A549 (cell line): ENCODE data around the gene SLC8A1. TPM values are rescaled to one million over a fixed set of nuclear protein-coding genes. Genes with fewer than 3 reads are reported as not detected.
"Not testable (repeated sequence)": the region's sequence is repeated elsewhere in the genome, so short reads cannot be mapped to it uniquely, and the experiment has no call there.

ENCODE experiments used
- ATAC-seq, 2 experiments: fragments of 200-7000 bp in 1 of 2; fragments of >200 bp in 1 of 2; cut with Nextera tagmentation in 1 of 2; cut with Tn5 transposase in 1 of 2; 3 replicates each; pipeline versions ENCODE4 v1.8.0 to v1.9.1; 2018 to 2020; ENCODE audit warnings: mild to moderate bottlenecking in 1 of 2, moderate library complexity in 1 of 2
- CTCF ChIA-PET: fragments of 300-600 bp; sonication (Branson Sonifier 250); formaldehyde crosslinking; extraction: SDS; loops from one replicate; lab custom pipeline; 2021; ENCODE audit warnings: antibody characterized with exemption, inconsistent platforms; lab: Yijun Ruan, JAX
- POLR2A ChIA-PET: fragments of 350-600 bp; formaldehyde crosslinking; extraction: SDS; loops from one replicate; lab custom pipeline; 2021; ENCODE audit warnings: antibody characterized with exemption, inconsistent platforms; lab: Yijun Ruan, JAX
- DNase-seq, 2 experiments: peaks; one replicate each; pipeline versions ENCODE4 v3.0.0 to v3.0.0-alpha.2; 2011 to 2016; ENCODE audit warnings: low read depth in 1 of 2, low spot score in 1 of 2
- FAIRE-seq: peaks from 2 replicates; lab custom pipeline; 2011; peaks lifted over from hg19 to GRCh38; lab: Jason Lieb, UNC
- H3K27ac ChIP-seq, 2 experiments: fragments of >200 bp; sonication (Bioruptor Twin); formaldehyde crosslinking; 3 replicates each; pipeline ENCODE4 v1.5.1; 2016 to 2017
- H3K4me1 ChIP-seq: fragments of >200 bp; sonication (Bioruptor Twin); formaldehyde crosslinking; 3 replicates; pipeline ENCODE4 v1.6.1; 2016
- H3K4me2 ChIP-seq: fragments of >200 bp; sonication (Bioruptor Twin); formaldehyde crosslinking; 3 replicates; pipeline ENCODE4 v1.6.1; 2016
- H3K4me3 ChIP-seq: fragments of >200 bp; sonication (Bioruptor Twin); formaldehyde crosslinking; 3 replicates; pipeline ENCODE4 v1.5.1; 2016
- H3K9me3 ChIP-seq: fragments of >200 bp; sonication (Bioruptor Twin); formaldehyde crosslinking; 3 replicates; pipeline ENCODE4 v1.6.1; 2016
- BHLHE40 ChIP-seq: IDR thresholded peaks from 2 replicates; pipeline ENCODE4 v1.6.1; 2012; ENCODE audit warnings: low read depth, low read length, inconsistent platforms
- CEBPB ChIP-seq, 2 experiments: fragments of >200 bp in 1 of 2; sonication (Bioruptor Twin) in 1 of 2; formaldehyde crosslinking in 1 of 2; IDR thresholded peaks; 2 replicates each; pipeline ENCODE4 v1.6.1; 2012 to 2016
- CHD4 ChIP-seq: fragments of 200-600 bp; sonication (generic); IDR thresholded peaks from 2 replicates; pipeline ENCODE4 v1.6.1; 2016; ENCODE audit warnings: antibody characterized with exemption, mild to moderate bottlenecking, borderline replicate concordance
- EHF ChIP-seq: fragments of 250-450 bp; sonication (Bioruptor Pico); IDR thresholded peaks from 2 replicates; pipeline ENCODE4 v1.5.0; 2020; ENCODE audit warnings: mild to moderate bottlenecking
- EP300 ChIP-seq, 2 experiments: fragments of >200 bp; sonication (Bioruptor Twin); formaldehyde crosslinking; IDR thresholded peaks; 2 replicates in 1 of 2; 3 replicates in 1 of 2; pipeline ENCODE4 v1.6.1; 2016 to 2017
- FOSL2 ChIP-seq, 2 experiments: fragments of 450-650 bp in 1 of 2; fragments of >200 bp in 1 of 2; sonication (Bioruptor Twin) in 1 of 2; formaldehyde crosslinking; IDR thresholded peaks; 2 replicates each; pipeline versions ENCODE4 v1.5.0 to v1.6.1; 2016 to 2020; ENCODE audit warnings: mild to moderate bottlenecking in 1 of 2, moderate library complexity in 1 of 2
- HEYL ChIP-seq: fragments of 250-450 bp; sonication (Bioruptor Pico); IDR thresholded peaks from 2 replicates; pipeline ENCODE4 v1.8.0; 2021; ENCODE audit warnings: mild to moderate bottlenecking, moderate library complexity
- HOXB5 ChIP-seq: fragments of 250-450 bp; sonication (Bioruptor Pico); IDR thresholded peaks from 2 replicates; pipeline ENCODE4 v1.5.0; 2020; ENCODE audit warnings: mild to moderate bottlenecking, moderate library complexity
- KDM1A ChIP-seq: fragments of 200-600 bp; sonication (generic); IDR thresholded peaks from 2 replicates; pipeline ENCODE4 v1.6.1; 2016; ENCODE audit warnings: low read depth, mild to moderate bottlenecking
- KDM5A ChIP-seq: fragments of 200-600 bp; sonication (generic); IDR thresholded peaks from 2 replicates; pipeline ENCODE4 v1.6.1; 2016; ENCODE audit warnings: antibody characterized with exemption, mild to moderate bottlenecking
- NR3C1 ChIP-seq: fragments of >200 bp; sonication (Bioruptor Twin); formaldehyde crosslinking; IDR thresholded peaks from 3 replicates; pipeline ENCODE4 v1.6.1; 2017
- PHF8 ChIP-seq: fragments of 200-600 bp; sonication (generic); IDR thresholded peaks from 2 replicates; pipeline ENCODE4 v1.6.1; 2016; ENCODE audit warnings: low read depth, mild to moderate bottlenecking, antibody characterized with exemption, moderate library complexity, borderline replicate concordance
- ZSCAN20 ChIP-seq: fragments of 250-450 bp; sonication (Bioruptor Pico); IDR thresholded peaks from 2 replicates; pipeline ENCODE4 v1.8.0; 2022; ENCODE audit warnings: mild to moderate bottlenecking, moderate library complexity
- WGBS: methylation state at CpG from one replicate; pipeline ENCODE4 v1.1.6; 2017; ENCODE audit errors: missing lambda C conversion rate; 5-methylcytosine and 5-hydroxymethylcytosine counted together
- polyA plus RNA-seq, 4 experiments: library from polyadenylated mRNA; depleted of rRNA in 3 of 4; stranded (reverse); fragments of >200 nt; fragmentation: RNase III in 1 of 4; extraction: RNeasy Plus Mini Kit Qiagen cat#74134 plus additional on column Dnase treatment in 1 of 4; gene quantifications; 2 replicates in 3 of 4; 3 replicates in 1 of 4; pipeline ENCODE4 v1.2.3, GENCODE V29; 2011 to 2017
- TF ChIP-seq, protein P1 (sequence below): IDR thresholded peaks from 2 replicates; pipeline ENCODE4 v1.6.1; 2012; ENCODE audit warnings: low read depth, borderline replicate concordance
- TF ChIP-seq, protein P2 (sequence below): fragments of 150-350 bp; IDR thresholded peaks from 2 replicates; pipeline ENCODE4 v1.6.1; 2014; ENCODE audit warnings: low read depth, mild to moderate bottlenecking, low read length

SLC8A1 gene
- polyA plus RNA-seq, 2 of the 4 experiments (the other 2 are of a cell fraction) = 0.28 to 0.92 TPM

DNA sequence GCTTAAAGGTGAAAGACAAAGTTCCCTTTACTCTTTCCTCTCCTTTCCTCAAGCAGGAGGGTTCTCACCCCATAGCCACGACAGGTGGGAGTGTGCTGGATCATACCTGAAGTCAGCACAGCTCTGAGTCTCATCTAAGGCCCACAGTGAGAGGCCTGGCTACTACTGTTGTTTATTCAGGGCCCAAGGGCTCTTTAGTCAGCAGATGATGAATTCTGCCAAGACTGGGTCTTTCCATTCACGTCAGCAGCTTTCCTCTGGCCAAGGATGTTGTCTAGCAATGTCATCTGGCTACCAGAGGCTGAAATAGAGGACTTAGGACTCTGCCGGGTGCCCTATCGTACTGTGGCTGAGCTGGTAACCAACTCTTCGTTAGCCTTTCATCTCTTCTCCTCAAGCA, 364.5 kb downstream of the SLC8A1 start:
- POLR2A ChIA-PET = no interaction called here

DNA sequence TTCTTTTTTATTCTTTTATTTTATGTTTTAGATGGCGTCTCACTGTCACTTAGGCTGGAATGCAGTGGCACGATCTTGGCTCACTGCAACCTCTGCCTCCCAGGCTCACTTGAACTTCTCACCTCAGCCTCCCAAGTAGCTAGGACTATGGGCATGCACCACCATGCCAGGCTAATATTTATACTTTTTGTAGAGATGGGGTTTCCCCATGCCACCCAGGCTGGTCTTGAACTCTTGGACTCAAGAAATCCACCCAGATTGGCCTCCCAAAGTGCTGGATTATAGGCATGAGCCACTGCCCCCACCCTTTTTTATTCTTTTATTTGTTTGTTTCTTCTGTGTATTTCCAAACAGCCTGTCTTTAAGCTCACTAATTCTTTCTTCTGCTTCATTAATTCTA, 366.1 kb downstream of the SLC8A1 start:
- Histone ChIP-seq H3K27ac (no peak overlapping the region), H3K4me2 (no peak overlapping the region), H3K4me1 (no peaks in the 10 kb centered on the region), H3K9me3 (no peaks in the 10 kb centered on the region), H3K4me3 (no peak overlapping the region)
- TF ChIP-seq NR3C1 = no peak
- TF ChIP-seq ZSCAN20 = no peak
- no peak for TF ChIP-seq EHF (CRISPR knock-in tag)
- no peak for TF ChIP-seq CHD4
- no peak for TF ChIP-seq CEBPB (IDR thresholded peaks at IDR 0.05)
- no peak for TF ChIP-seq FOSL2 (IDR thresholded peaks at IDR 0.05)
- TF ChIP-seq FOSL2 (CRISPR knock-in tag; IDR thresholded peaks at IDR 0.05) = no peak
- TF ChIP-seq KDM5A = no peak
- no peak for TF ChIP-seq EP300 (IDR thresholded peaks at IDR 0.05)
- no peak for FAIRE-seq
- no peak for ATAC-seq
- no peak for DNase-seq
- 22% methylated on average over 2 of the region's 2 CpGs for WGBS
- POLR2A ChIA-PET = no interaction called here
- CTCF ChIA-PET = no interaction called here

More for the DNA sequence above, 364.5 kb downstream of the SLC8A1 start:
- no peak for FAIRE-seq
- no peak overlapping the region for H3K27ac ChIP-seq
- 51% methylated on average over 5 of the region's 5 CpGs for WGBS
- H3K4me2 ChIP-seq = no peak overlapping the region
- H3K9me3 ChIP-seq = no peaks in the 10 kb centered on the region
- CTCF ChIA-PET = interaction anchor here (1.1 kb wide), 1 partner anchor 13 kb away, joined by 3 read pairs; no protein-coding TSS in a partner anchor
- no peak for TF ChIP-seq KDM1A
- no peak for TF ChIP-seq HEYL (CRISPR knock-in tag)
- no peak for TF ChIP-seq BHLHE40
- no peak for DNase-seq
- H3K4me3 ChIP-seq = no peak overlapping the region
- ATAC-seq = no peak
- H3K4me1 ChIP-seq = no peaks in the 10 kb centered on the region

DNA sequence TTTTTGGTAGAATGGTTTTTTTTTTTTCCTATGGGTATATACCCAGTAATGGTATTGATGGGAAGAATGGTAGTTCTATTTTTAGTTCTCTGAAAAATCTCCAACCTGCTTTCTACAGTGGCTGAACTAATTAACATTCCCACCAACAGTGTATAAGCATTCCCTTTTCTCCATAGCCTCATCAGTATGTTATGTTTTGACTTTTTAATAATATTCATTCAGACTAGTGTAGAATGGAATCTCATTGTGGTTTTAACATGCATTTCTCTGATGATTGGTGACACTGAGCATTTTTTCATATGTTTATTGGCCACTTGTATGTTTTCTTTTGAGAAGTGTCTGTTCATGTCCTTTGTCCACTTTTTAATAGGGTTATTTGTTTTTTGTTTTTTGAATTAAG, 378.6 kb downstream of the SLC8A1 start:
- H3K9me3 ChIP-seq, DNase-seq, H3K4me2 ChIP-seq, POLR2A ChIA-PET, H3K4me3 ChIP-seq, H3K4me1 ChIP-seq, FAIRE-seq, H3K27ac ChIP-seq, ATAC-seq: not testable (repeated sequence)
- CTCF ChIA-PET = interaction anchor here (1.2 to 1.7 kb wide), 2 partner anchors 14 to 15 kb away, joined by 3 to 4 read pairs; no protein-coding TSS in a partner anchor

DNA sequence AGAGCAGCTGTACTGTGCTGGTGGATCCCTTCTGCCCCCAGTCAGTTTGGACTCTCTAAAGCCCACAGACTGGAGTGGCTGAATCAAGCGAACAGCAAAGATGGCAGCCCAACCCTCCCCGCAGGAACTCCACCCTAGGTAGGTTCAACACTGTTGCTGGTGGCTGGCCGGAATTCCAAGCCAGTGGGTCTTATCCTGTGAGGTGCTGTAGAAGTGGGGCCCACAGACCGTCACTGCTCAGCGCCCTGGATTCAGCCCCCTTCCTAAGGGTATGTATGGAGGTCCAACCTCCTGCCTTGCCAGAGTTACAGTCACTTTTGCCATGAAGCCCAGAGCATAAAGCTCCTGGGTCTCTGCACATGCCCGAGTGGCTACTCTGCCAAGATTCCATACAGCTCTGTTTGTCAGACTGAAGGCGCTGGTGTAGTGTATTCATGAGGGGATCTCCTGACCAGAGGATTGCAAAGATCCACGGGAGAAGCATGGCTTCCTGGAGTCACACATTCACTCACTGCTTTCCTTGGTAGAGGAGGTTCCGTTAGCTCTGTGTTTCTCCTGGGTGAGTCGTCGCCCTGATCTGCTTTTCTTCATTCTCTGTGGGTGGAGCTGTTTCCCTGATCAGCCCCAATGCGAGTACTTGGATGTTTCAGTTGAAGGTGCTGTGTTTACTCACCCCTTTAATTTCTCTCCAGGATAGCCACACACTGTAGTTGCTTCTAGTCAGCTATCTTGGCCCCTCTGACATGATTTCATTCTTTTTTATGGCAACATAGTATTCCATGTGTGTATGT, 379.3 kb downstream of the SLC8A1 start:
- CTCF ChIA-PET = interaction anchor here (1.0 to 1.2 kb wide), 2 partner anchors 13 to 60 kb away, joined by 3 to 4 read pairs; no protein-coding TSS in a partner anchor
- H3K4me2 ChIP-seq = no peak overlapping the region
- WGBS = 22% methylated on average over 12 of the region's 12 CpGs
- no peak for TF ChIP-seq HOXB5 (CRISPR knock-in tag)
- TF ChIP-seq, protein P1, sequence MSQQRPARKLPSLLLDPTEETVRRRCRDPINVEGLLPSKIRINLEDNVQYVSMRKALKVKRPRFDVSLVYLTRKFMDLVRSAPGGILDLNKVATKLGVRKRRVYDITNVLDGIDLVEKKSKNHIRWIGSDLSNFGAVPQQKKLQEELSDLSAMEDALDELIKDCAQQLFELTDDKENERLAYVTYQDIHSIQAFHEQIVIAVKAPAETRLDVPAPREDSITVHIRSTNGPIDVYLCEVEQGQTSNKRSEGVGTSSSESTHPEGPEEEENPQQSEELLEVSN = no peak
- TF ChIP-seq, protein P2, sequence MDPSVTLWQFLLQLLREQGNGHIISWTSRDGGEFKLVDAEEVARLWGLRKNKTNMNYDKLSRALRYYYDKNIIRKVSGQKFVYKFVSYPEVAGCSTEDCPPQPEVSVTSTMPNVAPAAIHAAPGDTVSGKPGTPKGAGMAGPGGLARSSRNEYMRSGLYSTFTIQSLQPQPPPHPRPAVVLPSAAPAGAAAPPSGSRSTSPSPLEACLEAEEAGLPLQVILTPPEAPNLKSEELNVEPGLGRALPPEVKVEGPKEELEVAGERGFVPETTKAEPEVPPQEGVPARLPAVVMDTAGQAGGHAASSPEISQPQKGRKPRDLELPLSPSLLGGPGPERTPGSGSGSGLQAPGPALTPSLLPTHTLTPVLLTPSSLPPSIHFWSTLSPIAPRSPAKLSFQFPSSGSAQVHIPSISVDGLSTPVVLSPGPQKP = no peak
- TF ChIP-seq PHF8 = no peak
- TF ChIP-seq, all 56 proteins: peak for 0
- no peak overlapping the region for H3K27ac ChIP-seq
- no peak; a peak in 1 of 6 replicates for ATAC-seq
- DNase-seq = no peak
- FAIRE-seq = no peak
- POLR2A ChIA-PET = no interaction called here
- no peaks in the 10 kb centered on the region; the same call in 2 of the 3 replicates for H3K9me3 ChIP-seq
- no peaks in the 10 kb centered on the region for H3K4me1 ChIP-seq
- H3K4me3 ChIP-seq = no peak overlapping the region
